ENCODE measurements around the gene CDH9.
"Not testable (repeated sequence)": the region's sequence is repeated elsewhere in the genome, so short reads cannot be mapped to it uniquely, and the experiment has no call there.

Gene CDH9

GRCh38 chr5:26942481-26942880 is 95.9 kb downstream of the CDH9 start:
- DNase-seq: no peak

- DNase-seq: no peak
Measured at GRCh38 chr5:26940994-26941393, 97.4 kb downstream of the CDH9 start.

GRCh38 chr5:26932238-26932637 is 106.1 kb downstream of the CDH9 start:
- no peak for DNase-seq

- DNase-seq: no peak
Measured at GRCh38 chr5:26921439-26921838, 116.9 kb downstream of the CDH9 start.

- DNase-seq: no peak
Measured at GRCh38 chr5:26903469-26903868, 134.9 kb downstream of the CDH9 start.

GRCh38 chr5:26894719-26895263 is 143.6 kb downstream of the CDH9 start:
- no peak for DNase-seq

- DNase-seq: no peak
Measured at GRCh38 chr5:26893078-26893477, 145.3 kb downstream of the CDH9 start.

- no peak for DNase-seq
Measured at GRCh38 chr5:26889815-26890214, 148.6 kb downstream of the CDH9 start.

- no peak for DNase-seq
Measured at GRCh38 chr5:26884481-26884880, 153.9 kb downstream of the CDH9 start.

- DNase-seq: no peak
Measured at GRCh38 chr5:26883375-26883774, 155.0 kb downstream of the CDH9 start.

GRCh38 chr5:26881901-26882300 is 156.5 kb downstream of the CDH9 start:
- no peak for DNase-seq

GRCh38 chr5:26877154-26877553 is 161.2 kb downstream of the CDH9 start:
- no peak for DNase-seq

- DNase-seq: no peak
Measured at GRCh38 chr5:26872337-26872736, 166.0 kb downstream of the CDH9 start.

GRCh38 chr5:26869781-26870180 is 168.6 kb downstream of the CDH9 start:
- DNase-seq: no peak

- no peak for DNase-seq
Measured at GRCh38 chr5:26868504-26868903, 169.9 kb downstream of the CDH9 start.

- DNase-seq: no peak
Measured at GRCh38 chr5:26864061-26864460, 174.3 kb downstream of the CDH9 start.

GRCh38 chr5:26856238-26856637 is 182.1 kb downstream of the CDH9 start:
- DNase-seq: no peak

- not testable (repeated sequence) for DNase-seq
Measured at GRCh38 chr5:26852450-26852849, 185.9 kb downstream of the CDH9 start.

GRCh38 chr5:26847041-26847736 is 191.2 kb downstream of the CDH9 start:
- no peak for DNase-seq

- DNase-seq: no peak
Measured at GRCh38 chr5:26843677-26844076, 194.7 kb downstream of the CDH9 start.

GRCh38 chr5:26833596-26833995 is 204.8 kb downstream of the CDH9 start:
- DNase-seq: no peak

All from SIG-M5 (cell line).